A549 (cell line): ENCODE measurements around the gene RNMT. TPM values are rescaled to one million over a fixed set of nuclear protein-coding genes. Genes with fewer than 3 reads are reported as not detected.

Experiments
- ATAC-seq, 2 experiments: fragments of 200-7000 bp in 1 of 2; fragments of >200 bp in 1 of 2; cut with Nextera tagmentation in 1 of 2; cut with Tn5 transposase in 1 of 2; 3 replicates each; pipeline versions ENCODE4 v1.8.0 to v1.9.1; 2018 to 2020; ENCODE audit warnings: mild to moderate bottlenecking in 1 of 2, moderate library complexity in 1 of 2
- CTCF ChIA-PET: fragments of 300-600 bp; sonication (Branson Sonifier 250); formaldehyde crosslinking; extraction: SDS; loops from one replicate; lab custom pipeline; 2021; ENCODE audit warnings: antibody characterized with exemption, inconsistent platforms; lab: Yijun Ruan, JAX
- POLR2A ChIA-PET: fragments of 350-600 bp; formaldehyde crosslinking; extraction: SDS; loops from one replicate; lab custom pipeline; 2021; ENCODE audit warnings: antibody characterized with exemption, inconsistent platforms; lab: Yijun Ruan, JAX
- DNase-seq, 2 experiments: peaks; one replicate each; pipeline versions ENCODE4 v3.0.0 to v3.0.0-alpha.2; 2011 to 2016; ENCODE audit warnings: low read depth in 1 of 2, low spot score in 1 of 2
- FAIRE-seq: peaks from 2 replicates; lab custom pipeline; 2011; peaks lifted over from hg19 to GRCh38; lab: Jason Lieb, UNC
- H3K27ac ChIP-seq, 2 experiments: fragments of >200 bp; sonication (Bioruptor Twin); formaldehyde crosslinking; 3 replicates each; pipeline ENCODE4 v1.5.1; 2016 to 2017
- H3K4me1 ChIP-seq: fragments of >200 bp; sonication (Bioruptor Twin); formaldehyde crosslinking; 3 replicates; pipeline ENCODE4 v1.6.1; 2016
- H3K4me2 ChIP-seq: fragments of >200 bp; sonication (Bioruptor Twin); formaldehyde crosslinking; 3 replicates; pipeline ENCODE4 v1.6.1; 2016
- H3K4me3 ChIP-seq: fragments of >200 bp; sonication (Bioruptor Twin); formaldehyde crosslinking; 3 replicates; pipeline ENCODE4 v1.5.1; 2016
- H3K9me3 ChIP-seq: fragments of >200 bp; sonication (Bioruptor Twin); formaldehyde crosslinking; 3 replicates; pipeline ENCODE4 v1.6.1; 2016
- CBX8 ChIP-seq: fragments of 200-600 bp; sonication (generic); IDR thresholded peaks from 2 replicates; pipeline ENCODE4 v1.6.1; 2016
- CHD4 ChIP-seq: fragments of 200-600 bp; sonication (generic); IDR thresholded peaks from 2 replicates; pipeline ENCODE4 v1.6.1; 2016; ENCODE audit warnings: antibody characterized with exemption, mild to moderate bottlenecking, borderline replicate concordance
- EHMT2 ChIP-seq: fragments of 200-600 bp; sonication (generic); IDR thresholded peaks from 2 replicates; pipeline ENCODE4 v1.6.1; 2016; ENCODE audit warnings: antibody characterized with exemption, low read depth, mild to moderate bottlenecking, moderate library complexity
- EP300 ChIP-seq, 2 experiments: fragments of >200 bp; sonication (Bioruptor Twin); formaldehyde crosslinking; IDR thresholded peaks; 2 replicates in 1 of 2; 3 replicates in 1 of 2; pipeline ENCODE4 v1.6.1; 2016 to 2017
- ESRRA ChIP-seq: fragments of 150-350 bp; IDR thresholded peaks from 2 replicates; pipeline ENCODE4 v1.6.1; 2014; ENCODE audit warnings: mild to moderate bottlenecking, low read length, borderline replicate concordance
- FOSL2 ChIP-seq, 2 experiments: fragments of 450-650 bp in 1 of 2; fragments of >200 bp in 1 of 2; sonication (Bioruptor Twin) in 1 of 2; formaldehyde crosslinking; IDR thresholded peaks; 2 replicates each; pipeline versions ENCODE4 v1.5.0 to v1.6.1; 2016 to 2020; ENCODE audit warnings: mild to moderate bottlenecking in 1 of 2, moderate library complexity in 1 of 2
- FOXS1 ChIP-seq: fragments of 250-450 bp; sonication (Bioruptor Pico); IDR thresholded peaks from 2 replicates; pipeline ENCODE4 v1.5.0; 2020; ENCODE audit warnings: mild to moderate bottlenecking, moderate library complexity
- HOXA7 ChIP-seq: fragments of 250-450 bp; sonication (Bioruptor Pico); IDR thresholded peaks from 2 replicates; pipeline ENCODE4 v1.5.0; 2020; ENCODE audit warnings: mild to moderate bottlenecking, moderate library complexity
- KDM1A ChIP-seq: fragments of 200-600 bp; sonication (generic); IDR thresholded peaks from 2 replicates; pipeline ENCODE4 v1.6.1; 2016; ENCODE audit warnings: low read depth, mild to moderate bottlenecking
- KDM5A ChIP-seq: fragments of 200-600 bp; sonication (generic); IDR thresholded peaks from 2 replicates; pipeline ENCODE4 v1.6.1; 2016; ENCODE audit warnings: antibody characterized with exemption, mild to moderate bottlenecking
- MYC ChIP-seq: IDR thresholded peaks from 2 replicates; pipeline ENCODE4 v1.6.1; 2012; ENCODE audit warnings: mild to moderate bottlenecking, inconsistent platforms, low read length, improper control_type of control experiment, borderline replicate concordance
- NFE2L2 ChIP-seq: fragments of 150-350 bp; conservative IDR thresholded peaks from 2 replicates; pipeline ENCODE4 v1.6.1; 2014; ENCODE audit warnings: low read length
- NPAS2 ChIP-seq: fragments of 250-450 bp; sonication (Bioruptor Pico); IDR thresholded peaks from 2 replicates; pipeline ENCODE4 v1.8.0; 2022; ENCODE audit warnings: mild to moderate bottlenecking, moderate library complexity, borderline replicate concordance
- PHF8 ChIP-seq: fragments of 200-600 bp; sonication (generic); IDR thresholded peaks from 2 replicates; pipeline ENCODE4 v1.6.1; 2016; ENCODE audit warnings: low read depth, mild to moderate bottlenecking, antibody characterized with exemption, moderate library complexity, borderline replicate concordance
- RAD21 ChIP-seq, 2 experiments: fragments of >200 bp in 1 of 2; sonication (Bioruptor Twin) in 1 of 2; formaldehyde crosslinking in 1 of 2; IDR thresholded peaks in 1 of 2; conservative IDR thresholded peaks in 1 of 2; 2 replicates in 1 of 2; 3 replicates in 1 of 2; pipeline ENCODE4 v1.6.1; 2012 to 2018; ENCODE audit warnings: inconsistent platforms in 1 of 2
- RARB ChIP-seq: fragments of 250-450 bp; sonication (Bioruptor Pico); IDR thresholded peaks from 2 replicates; pipeline ENCODE4 v1.8.0; 2021; ENCODE audit warnings: mild to moderate bottlenecking, moderate library complexity
- RCOR1 ChIP-seq: fragments of 150-350 bp; IDR thresholded peaks from 2 replicates; pipeline ENCODE4 v1.6.1; 2014; ENCODE audit warnings: antibody characterized with exemption, low read length, low read depth
- SREBF2 ChIP-seq: fragments of 450-650 bp; IDR thresholded peaks from 2 replicates; pipeline ENCODE4 v1.6.1; 2014; ENCODE audit warnings: mild to moderate bottlenecking, moderate library complexity
- TFCP2L1 ChIP-seq: fragments of 250-450 bp; sonication (Bioruptor Pico); IDR thresholded peaks from 2 replicates; pipeline ENCODE4 v1.5.0; 2021; ENCODE audit warnings: mild to moderate bottlenecking
- TP53 ChIP-seq: fragments of 250-450 bp; sonication (Bioruptor Pico); IDR thresholded peaks from 2 replicates; pipeline ENCODE4 v1.5.0; 2021; ENCODE audit warnings: mild to moderate bottlenecking, moderate library complexity
- ZC3H11A ChIP-seq: fragments of 450-650 bp; IDR thresholded peaks from 2 replicates; pipeline ENCODE4 v1.6.1; 2014; ENCODE audit warnings: antibody characterized with exemption, mild to moderate bottlenecking
- WGBS: methylation state at CpG from one replicate; pipeline ENCODE4 v1.1.6; 2017; ENCODE audit errors: missing lambda C conversion rate; 5-methylcytosine and 5-hydroxymethylcytosine counted together
- polyA plus RNA-seq, 4 experiments: library from polyadenylated mRNA; depleted of rRNA in 3 of 4; stranded (reverse); fragments of >200 nt; fragmentation: RNase III in 1 of 4; extraction: RNeasy Plus Mini Kit Qiagen cat#74134 plus additional on column Dnase treatment in 1 of 4; gene quantifications; 2 replicates in 3 of 4; 3 replicates in 1 of 4; pipeline ENCODE4 v1.2.3, GENCODE V29; 2011 to 2017
- TF ChIP-seq, protein P1 (sequence below): IDR thresholded peaks from 2 replicates; pipeline ENCODE4 v1.6.1; 2012
- TF ChIP-seq, protein P2 (sequence below): fragments of >200 bp; sonication (Bioruptor Twin); formaldehyde crosslinking; IDR thresholded peaks from 2 replicates; pipeline ENCODE4 v1.6.1; 2016
- TF ChIP-seq, protein P3 (sequence below): IDR thresholded peaks from 2 replicates; pipeline ENCODE4 v1.6.1; 2012; ENCODE audit warnings: low read depth, borderline replicate concordance
- TF ChIP-seq, protein P4 (sequence below): IDR thresholded peaks from 2 replicates; pipeline ENCODE4 v1.6.1; 2012
- TF ChIP-seq, protein P5 (sequence below): fragments of >200 bp; sonication (Bioruptor Twin); formaldehyde crosslinking; IDR thresholded peaks from 3 replicates; pipeline ENCODE4 v1.6.1; 2016

Gene RNMT
- polyA plus RNA-seq, 2 of the 4 experiments (the other 2 are of a cell fraction) = 16.7 to 25.5 TPM

DNA sequence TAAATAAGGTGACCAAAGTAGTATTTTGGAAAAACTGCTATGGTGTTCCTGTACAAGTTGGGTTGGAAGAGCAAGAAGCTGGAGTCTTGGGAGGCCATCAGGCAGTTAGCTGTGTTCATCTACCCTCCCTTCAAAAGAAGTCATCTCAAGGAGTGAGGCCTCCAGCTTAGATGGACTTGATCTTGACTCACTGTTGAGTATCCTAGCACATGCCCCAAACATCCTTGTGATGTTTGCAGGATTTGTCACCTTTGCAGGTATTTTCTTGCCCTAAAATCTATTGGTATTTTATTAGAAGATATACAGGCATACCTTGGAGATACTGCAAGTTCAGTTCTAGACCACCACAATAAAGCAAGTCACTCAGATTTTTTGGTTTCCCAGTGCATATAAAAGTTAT is 30.2 kb downstream of the RNMT start:
- ChIA-PET POLR2A (no interaction called here), CTCF (interaction anchor here (1.1 kb wide), 2 partner anchors 11 to 44 kb away, joined by 3 to 4 read pairs; no protein-coding TSS in a partner anchor)
- no peak overlapping the region for H3K4me3 ChIP-seq

DNA sequence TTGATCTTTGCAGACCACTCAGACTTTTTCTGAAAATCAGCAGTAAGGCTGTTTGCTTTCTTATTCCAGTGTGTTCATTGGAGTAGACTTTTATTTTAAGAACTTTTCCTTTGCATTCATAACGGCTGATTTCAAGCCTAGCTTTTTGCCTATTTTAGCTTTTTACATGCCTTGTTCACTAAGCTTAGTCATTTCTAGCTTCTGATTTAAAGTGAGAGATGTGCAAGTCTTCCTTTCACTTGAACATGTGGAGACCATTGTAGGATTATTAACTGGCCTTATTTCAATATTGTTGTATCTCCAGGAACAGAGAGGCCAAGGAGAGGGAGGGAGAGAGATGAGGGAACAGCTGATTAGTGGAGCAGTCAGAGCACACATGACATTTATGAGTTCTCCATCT is 32.1 kb downstream of the RNMT start:
- CTCF ChIA-PET = no interaction called here
- no peak overlapping the region for H3K27ac ChIP-seq
- WGBS = 75% methylated on average over 1 of the region's 1 CpG
- no peak overlapping the region for H3K4me2 ChIP-seq
- FAIRE-seq = no peak
- DNase-seq = no peak
- POLR2A ChIA-PET = no interaction called here
- no peaks in the 10 kb centered on the region for H3K4me1 ChIP-seq
- ATAC-seq = no peak
- TF ChIP-seq, protein P1, sequence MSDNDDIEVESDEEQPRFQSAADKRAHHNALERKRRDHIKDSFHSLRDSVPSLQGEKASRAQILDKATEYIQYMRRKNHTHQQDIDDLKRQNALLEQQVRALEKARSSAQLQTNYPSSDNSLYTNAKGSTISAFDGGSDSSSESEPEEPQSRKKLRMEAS = no peak
- TF ChIP-seq ZC3H11A (no peak), CBX8 (no peak), PHF8 (no peak), RCOR1 (no peak), NFE2L2 (no peak), KDM5A (no peak), MYC (no peak), ESRRA (no peak), FOXS1 (CRISPR knock-in tag) (no peak), TP53 (CRISPR knock-in tag) (no peak)
- TF ChIP-seq, protein P2, sequence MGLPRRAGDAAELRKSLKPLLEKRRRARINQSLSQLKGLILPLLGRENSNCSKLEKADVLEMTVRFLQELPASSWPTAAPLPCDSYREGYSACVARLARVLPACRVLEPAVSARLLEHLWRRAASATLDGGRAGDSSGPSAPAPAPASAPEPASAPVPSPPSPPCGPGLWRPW = no peak
- TF ChIP-seq, protein P3, sequence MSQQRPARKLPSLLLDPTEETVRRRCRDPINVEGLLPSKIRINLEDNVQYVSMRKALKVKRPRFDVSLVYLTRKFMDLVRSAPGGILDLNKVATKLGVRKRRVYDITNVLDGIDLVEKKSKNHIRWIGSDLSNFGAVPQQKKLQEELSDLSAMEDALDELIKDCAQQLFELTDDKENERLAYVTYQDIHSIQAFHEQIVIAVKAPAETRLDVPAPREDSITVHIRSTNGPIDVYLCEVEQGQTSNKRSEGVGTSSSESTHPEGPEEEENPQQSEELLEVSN = no peak
- no peak overlapping the region for H3K4me3 ChIP-seq
- H3K9me3 ChIP-seq = no peaks in the 10 kb centered on the region

More for the DNA sequence above, 30.2 kb downstream of the RNMT start:
- Histone ChIP-seq H3K4me2 (no peak overlapping the region), H3K4me1 (no peaks in the 10 kb centered on the region), H3K9me3 (no peaks in the 10 kb centered on the region), H3K27ac (no peak overlapping the region)
- no peak for ATAC-seq
- TF ChIP-seq FOSL2 (IDR thresholded peaks at IDR 0.05) (no peak), FOSL2 (CRISPR knock-in tag; IDR thresholded peaks at IDR 0.05) (no peak), RARB (CRISPR knock-in tag) (no peak), CHD4 (no peak), EHMT2 (no peak), SREBF2 (no peak), TFCP2L1 (CRISPR knock-in tag) (no peak), EP300 (IDR thresholded peaks at IDR 0.05) (no peak), HOXA7 (no peak), RAD21 (conservative IDR thresholded peaks at IDR 0.05 in 1 of 2, IDR thresholded peaks at IDR 0.05 in 1 of 2) (no peak), KDM1A (no peak), NPAS2 (CRISPR knock-in tag) (no peak), PHF8 (no peak)
- TF ChIP-seq, protein P4, sequence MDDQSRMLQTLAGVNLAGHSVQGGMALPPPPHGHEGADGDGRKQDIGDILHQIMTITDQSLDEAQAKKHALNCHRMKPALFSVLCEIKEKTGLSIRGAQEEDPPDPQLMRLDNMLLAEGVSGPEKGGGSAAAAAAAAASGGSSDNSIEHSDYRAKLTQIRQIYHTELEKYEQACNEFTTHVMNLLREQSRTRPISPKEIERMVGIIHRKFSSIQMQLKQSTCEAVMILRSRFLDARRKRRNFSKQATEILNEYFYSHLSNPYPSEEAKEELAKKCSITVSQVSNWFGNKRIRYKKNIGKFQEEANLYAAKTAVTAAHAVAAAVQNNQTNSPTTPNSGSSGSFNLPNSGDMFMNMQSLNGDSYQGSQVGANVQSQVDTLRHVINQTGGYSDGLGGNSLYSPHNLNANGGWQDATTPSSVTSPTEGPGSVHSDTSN = no peak
- TF ChIP-seq, protein P5, sequence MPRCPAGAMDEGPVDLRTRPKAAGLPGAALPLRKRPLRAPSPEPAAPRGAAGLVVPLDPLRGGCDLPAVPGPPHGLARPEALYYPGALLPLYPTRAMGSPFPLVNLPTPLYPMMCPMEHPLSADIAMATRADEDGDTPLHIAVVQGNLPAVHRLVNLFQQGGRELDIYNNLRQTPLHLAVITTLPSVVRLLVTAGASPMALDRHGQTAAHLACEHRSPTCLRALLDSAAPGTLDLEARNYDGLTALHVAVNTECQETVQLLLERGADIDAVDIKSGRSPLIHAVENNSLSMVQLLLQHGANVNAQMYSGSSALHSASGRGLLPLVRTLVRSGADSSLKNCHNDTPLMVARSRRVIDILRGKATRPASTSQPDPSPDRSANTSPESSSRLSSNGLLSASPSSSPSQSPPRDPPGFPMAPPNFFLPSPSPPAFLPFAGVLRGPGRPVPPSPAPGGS = no peak
- DNase-seq = no peak
- FAIRE-seq = no peak
